GM23338 (cell line): ENCODE measurements around the gene ERBB4.

Source experiments
- EZH2 ChIP-seq: fragments of 200-600 bp; sonication (generic); IDR thresholded peaks from one replicate; pipeline ENCODE4 v1.8.0; 2017; ENCODE audit warnings: antibody characterized with exemption, mild to moderate bottlenecking, low read depth; ENCODE audit not compliant: unreplicated experiment
- POLR2AphosphoS5 ChIP-seq: IDR thresholded peaks from 2 replicates; pipeline ENCODE4 v1.6.1; 2016; ENCODE audit warnings: antibody characterized with exemption, low read depth

- TF ChIP-seq POLR2AphosphoS5 (no peak), EZH2 (no peak)
Observed at GRCh38 chr2:212294816-212295215, 243.8 kb downstream of the ERBB4 start.
